Colon (tissue), 2 donors: ENCODE results near the gene AQP5.

Experiments
- FAIRE-seq: peaks from 2 replicates; lab custom pipeline; 2012; peaks lifted over from hg19 to GRCh38; lab: Jason Lieb, UNC
- donor health status: control.
- donor health status: control.

Gene AQP5

GRCh38 chr12:49950273-49951251 is 11.1 kb upstream of the AQP5 start, which contains the start of gene AQP2:
AQP2 (plus strand) TSS chr12:49950737; CDS start chr12:49950831, 94 bp downstream.
- no peak for FAIRE-seq

- FAIRE-seq: no peak
These were observed 10.0 kb upstream of the AQP5 start for GRCh38 chr12:49951411-49952240.

GRCh38 chr12:49952391-49953055 is 9.1 kb upstream of the AQP5 start:
- FAIRE-seq: no peak

GRCh38 chr12:49953151-49953550 is 8.5 kb upstream of the AQP5 start:
- FAIRE-seq: no peak

GRCh38 chr12:49953961-49954846 is 7.5 kb upstream of the AQP5 start:
- no peak for FAIRE-seq

GRCh38 chr12:49954863-49955830 is 6.5 kb upstream of the AQP5 start:
- FAIRE-seq: no peak

- FAIRE-seq: no peak
These were observed 5.6 kb upstream of the AQP5 start for GRCh38 chr12:49955899-49956662.

GRCh38 chr12:49956663-49957569 is 4.8 kb upstream of the AQP5 start:
- no peak for FAIRE-seq

- FAIRE-seq: no peak
These were observed 4.1 kb upstream of the AQP5 start for GRCh38 chr12:49957570-49957967.

GRCh38 chr12:49959685-49960473 is 1.8 kb upstream of the AQP5 start:
- FAIRE-seq: no peak

GRCh38 chr12:49960474-49961110 is 1.1 kb upstream of the AQP5 start:
- no peak for FAIRE-seq

GRCh38 chr12:49961993-49962764 is 507 bp downstream of the AQP5 start:
- FAIRE-seq: no peak

- no peak for FAIRE-seq
These were observed 1.4 kb downstream of the AQP5 start for GRCh38 chr12:49962861-49963765.

GRCh38 chr12:49963976-49964815 is 2.5 kb downstream of the AQP5 start:
- FAIRE-seq: no peak
